Ecto neural progenitor cell (in vitro differentiated cells): ENCODE data around the gene KRT36.

ENCODE experiments used
- DNase-seq: peaks from one replicate; pipeline ENCODE4 v3.0.0-alpha.2; 2018; ENCODE audit warnings: low spot score

The KRT36 gene

GRCh38 chr17:41500131-41500911 lies 10.6 kb upstream of the KRT36 start:
- no peak for DNase-seq

- DNase-seq, result no peak
These were observed 10.0 kb upstream of the KRT36 start for GRCh38 chr17:41499714-41500113.

- no peak for DNase-seq
These were observed 8.6 kb upstream of the KRT36 start for GRCh38 chr17:41498276-41498675.

- DNase-seq, result peak; percentile 82
These were observed 7.2 kb upstream of the KRT36 start for GRCh38 chr17:41496803-41497484.

DNA sequence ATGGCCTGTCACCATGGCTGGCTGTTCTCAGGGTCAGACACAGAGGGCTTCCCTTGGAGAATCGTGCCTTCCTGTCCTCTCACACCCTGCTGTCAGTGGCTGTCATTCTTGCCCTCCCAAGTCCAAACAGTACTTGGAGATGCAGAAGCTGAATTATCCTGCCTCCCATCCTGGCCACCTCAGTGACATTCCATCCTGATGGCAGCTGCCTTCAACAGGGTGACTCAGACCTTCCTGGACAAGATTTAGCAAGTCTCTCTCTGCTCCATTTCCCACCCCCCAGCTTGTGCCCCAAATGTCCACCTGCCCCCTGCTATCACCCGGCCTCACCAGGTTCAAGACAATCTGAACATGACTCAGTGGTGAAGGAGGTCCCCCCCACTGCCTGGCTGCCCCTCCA lies 4.8 kb upstream of the KRT36 start:
- DNase-seq, result no peak

DNA sequence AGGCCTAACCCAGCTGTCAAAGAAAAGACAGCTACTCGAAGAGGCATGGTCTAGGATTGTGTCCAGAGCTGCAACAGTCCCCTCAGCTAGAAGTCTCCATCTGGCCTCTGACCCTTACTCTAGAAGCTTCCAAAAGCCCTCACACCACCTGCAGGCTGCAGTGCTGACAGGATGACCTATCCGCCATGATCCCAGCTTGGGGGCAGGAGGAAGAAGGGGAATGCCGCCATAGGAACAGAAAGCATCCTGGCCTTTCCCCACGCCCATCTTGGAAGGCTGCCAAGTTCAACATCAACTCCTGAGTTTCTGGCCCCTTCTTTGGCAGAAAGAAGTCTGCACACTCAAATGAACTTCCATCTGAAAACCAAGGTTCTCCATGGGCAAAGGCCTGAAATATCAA lies 3.1 kb upstream of the KRT36 start:
- no peak for DNase-seq

DNA sequence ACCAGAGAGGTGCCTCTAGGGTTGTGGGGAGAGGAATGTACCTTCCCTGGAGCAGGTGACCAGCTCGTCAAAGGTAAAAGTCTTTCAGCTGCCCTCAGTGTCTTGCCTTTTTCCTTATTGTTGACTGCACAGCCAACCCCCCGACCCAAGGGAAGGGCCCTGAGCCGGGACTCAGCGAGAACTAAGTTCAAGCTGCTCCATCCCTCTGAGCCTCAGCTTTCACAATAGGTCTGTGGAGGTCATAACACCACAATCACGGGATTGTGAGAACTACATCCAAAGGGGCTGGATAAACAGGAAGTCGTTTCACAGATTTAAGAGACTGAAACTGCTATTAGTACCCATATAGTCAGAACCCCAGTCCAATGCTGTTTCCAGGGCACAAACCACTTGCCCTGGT lies 2.6 kb upstream of the KRT36 start:
- no peak for DNase-seq

DNA sequence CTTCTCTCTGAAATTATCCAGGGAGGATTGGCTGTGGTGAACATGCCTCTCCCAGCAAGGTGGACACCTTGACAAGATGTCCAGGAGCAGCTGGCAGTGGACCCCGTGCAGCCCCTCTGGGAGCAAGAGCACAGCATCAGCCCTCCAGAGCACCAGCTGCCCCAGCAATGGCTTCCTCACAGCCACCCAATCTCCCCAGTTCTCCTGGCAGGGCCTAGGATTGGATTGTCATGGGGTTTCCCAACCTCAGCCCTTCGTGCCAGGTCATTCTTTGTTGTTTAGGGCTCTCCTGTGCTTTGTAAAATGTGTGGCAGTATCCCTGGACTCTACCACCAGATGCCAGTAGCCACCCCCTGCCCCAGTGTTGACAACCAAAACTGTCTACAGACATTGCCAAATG lies 1.8 kb upstream of the KRT36 start:
- no peak for DNase-seq

GRCh38 chr17:41490000-41490990 lies 585 bp upstream of the KRT36 start:
- no peak for DNase-seq

DNA sequence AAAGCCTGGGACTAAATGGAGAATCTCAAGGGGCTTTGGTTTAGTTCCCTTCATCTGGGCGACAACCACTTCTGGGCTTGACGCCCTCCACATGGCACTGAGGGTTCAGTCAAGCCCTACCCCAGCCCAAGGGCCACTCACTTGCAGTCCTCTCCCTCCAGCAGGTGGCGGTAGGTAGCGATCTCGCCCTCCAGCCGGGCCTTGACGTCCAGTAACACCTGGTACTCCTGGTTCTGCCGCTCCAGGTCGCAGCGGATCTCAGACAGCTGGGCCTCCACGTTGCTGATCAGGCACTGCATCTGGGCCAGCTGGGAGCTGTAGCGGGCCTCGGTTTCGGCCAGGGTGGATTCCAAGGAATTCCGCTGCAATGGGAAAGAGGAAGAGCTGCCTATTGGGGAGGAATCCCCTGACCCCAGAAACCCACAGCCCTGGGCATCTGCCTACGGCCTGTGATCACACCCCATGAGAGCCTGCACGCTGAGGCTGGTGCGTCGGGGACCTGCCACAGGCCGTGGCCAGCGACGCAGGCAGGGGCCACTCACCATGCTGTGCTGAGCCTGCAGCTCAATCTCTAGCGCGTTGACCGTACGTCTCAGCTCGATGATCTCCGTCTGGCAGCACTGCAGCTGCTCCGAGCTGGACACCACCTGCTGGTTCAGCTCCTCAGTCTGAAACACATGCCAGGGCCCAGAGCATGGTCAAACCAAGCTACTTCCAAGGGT lies 2.7 kb downstream of the KRT36 start:
- DNase-seq, result peak; percentile 82

- no peak for DNase-seq
These were observed 3.4 kb downstream of the KRT36 start for GRCh38 chr17:41486316-41486715.

DNA sequence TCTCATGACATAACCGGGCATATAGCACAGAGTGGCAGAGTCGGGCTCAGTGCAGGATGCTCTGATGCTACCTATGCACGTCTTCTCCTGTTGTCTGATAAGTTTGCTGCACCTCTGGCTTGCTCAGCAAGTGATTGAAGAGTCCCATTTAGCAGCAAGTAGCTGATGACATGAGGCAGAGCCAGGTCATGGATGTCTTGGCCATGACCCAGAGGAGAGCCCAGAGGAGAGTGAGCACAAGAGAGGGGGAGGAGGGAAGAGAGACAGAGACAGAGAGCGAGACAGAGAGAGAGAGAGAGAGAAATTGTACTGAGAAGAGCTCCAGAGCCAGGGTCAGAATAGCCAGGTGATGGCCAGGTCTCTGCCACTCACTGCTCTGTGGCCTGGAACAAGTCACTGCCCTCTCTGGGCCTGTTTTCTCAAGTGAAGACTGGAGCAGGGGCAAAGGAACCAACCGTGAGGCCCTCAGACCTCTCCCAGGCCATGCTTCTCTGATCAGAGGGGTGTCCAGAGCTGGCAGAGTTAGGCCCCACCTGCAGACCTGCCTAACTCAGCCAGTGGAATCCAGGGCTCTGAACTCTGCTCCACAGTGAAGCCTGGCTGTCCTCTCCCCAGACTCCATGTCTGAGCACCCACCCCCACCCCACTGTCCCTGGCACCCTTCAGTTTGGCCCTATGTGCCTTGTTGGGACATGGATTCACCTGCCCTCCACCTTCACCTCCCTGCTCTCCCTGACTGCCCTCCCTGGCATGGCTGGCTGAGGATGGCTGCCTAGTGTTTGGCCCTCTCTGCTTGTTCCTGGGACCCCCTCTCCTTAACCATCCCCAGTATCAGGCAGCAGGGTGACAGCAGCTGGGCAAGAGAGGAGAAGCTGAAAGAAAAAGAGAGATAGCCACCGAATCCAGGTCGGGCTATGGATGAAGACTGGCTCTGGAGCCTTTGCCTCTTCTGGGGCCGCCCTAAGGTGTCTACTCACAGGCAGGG lies 4.5 kb downstream of the KRT36 start:
- DNase-seq, result no peak

DNA sequence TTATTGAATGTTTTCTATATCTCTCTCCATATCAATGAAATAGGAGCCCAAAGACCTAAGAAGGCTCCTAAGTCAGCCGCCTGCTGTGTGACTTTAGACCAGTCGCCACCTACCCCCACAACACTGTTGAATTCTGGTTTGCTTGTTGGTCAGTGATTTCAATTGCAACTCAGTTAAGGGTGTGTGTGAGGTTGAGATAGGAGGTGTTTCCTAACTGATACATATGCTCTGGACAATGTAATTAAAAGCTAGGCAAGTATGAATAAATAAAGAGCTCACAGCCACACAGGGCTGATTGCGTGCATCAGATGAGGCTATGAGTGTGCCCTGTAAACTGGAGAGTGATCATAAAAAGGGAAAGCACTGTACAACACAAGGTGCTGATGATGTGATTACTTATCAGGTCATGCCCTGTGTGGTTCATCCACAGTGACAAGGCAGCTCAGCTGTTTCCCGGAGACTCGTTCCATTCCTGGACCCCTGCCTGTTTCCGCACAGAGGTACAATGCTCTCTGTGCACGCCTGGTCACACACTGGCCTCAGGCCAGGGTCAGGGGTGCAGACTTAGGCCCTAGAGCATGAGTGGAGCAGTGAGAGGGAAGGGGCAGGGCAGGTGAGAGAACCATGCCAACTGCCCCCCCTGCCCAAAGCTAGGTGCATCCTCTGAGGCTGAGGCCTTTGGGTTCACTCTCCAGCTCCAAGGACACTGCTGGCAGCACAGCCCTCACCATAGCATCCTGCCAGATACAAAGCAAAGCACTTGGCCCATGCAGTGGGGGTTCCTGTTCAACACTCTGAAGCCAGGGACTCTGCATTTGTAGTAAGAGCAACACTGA lies 5.5 kb downstream of the KRT36 start:
- no peak for DNase-seq

GRCh38 chr17:41483531-41483930 lies 6.2 kb downstream of the KRT36 start:
- DNase-seq, result no peak

DNA sequence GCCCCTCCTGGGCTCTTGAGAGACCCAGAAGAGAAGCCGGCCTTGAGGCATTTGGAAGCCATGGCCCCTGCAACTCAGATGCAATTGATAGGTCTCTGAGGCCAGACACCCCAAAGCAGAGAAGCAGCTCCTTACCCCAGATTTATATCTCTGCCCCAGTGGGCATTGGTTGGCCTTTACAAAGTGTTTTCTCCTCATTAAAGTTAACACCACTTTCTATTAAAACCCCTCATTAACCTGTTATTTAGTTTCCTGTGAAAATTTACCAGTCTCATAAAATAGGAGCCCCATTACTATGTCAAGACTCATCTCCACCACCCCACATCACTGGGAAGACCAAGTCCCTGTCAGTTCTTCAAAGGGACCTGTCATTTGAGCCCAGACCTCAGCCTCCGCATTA lies 8.7 kb downstream of the KRT36 start, which contains the start of gene KRT35:
Gene KRT35, minus strand, starts transcription at position 116 of the 400 bp plus-strand sequence. Its CDS starts 54 bp downstream, at position 62.
- no peak for DNase-seq

DNA sequence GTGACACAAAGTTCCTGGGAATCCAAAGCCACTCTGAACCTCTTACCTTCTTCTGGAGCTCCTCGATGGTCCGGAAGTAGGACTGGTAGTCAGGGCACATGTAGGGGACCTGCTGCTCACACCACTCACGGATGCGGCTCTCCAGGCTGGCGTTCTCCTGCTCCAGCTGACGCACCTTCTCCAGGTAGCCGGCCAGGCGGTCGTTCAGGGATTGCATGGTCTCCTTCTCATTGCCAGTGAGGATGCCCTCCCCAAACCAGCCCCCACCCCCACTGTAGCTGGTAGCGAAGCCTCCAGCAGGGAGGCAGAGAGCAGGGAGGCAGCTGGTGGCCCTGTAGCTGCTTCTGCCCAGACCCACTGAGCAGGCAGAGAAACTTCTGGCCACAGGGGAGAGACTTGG lies 9.1 kb downstream of the KRT36 start:
- no peak for DNase-seq

- DNase-seq, result no peak
These were observed 9.6 kb downstream of the KRT36 start for GRCh38 chr17:41480136-41480535.

GRCh38 chr17:41478237-41478636 lies 11.5 kb downstream of the KRT36 start:
- DNase-seq, result no peak
